GM21447 (cell line): ENCODE results near the gene AUTS2.

Experiments used
- ATAC-seq: cut with Tn5 transposase; IDR thresholded peaks from one replicate; pipeline ENCODE4 v1.9.1; 2021; ENCODE audit not compliant: unreplicated experiment

Gene AUTS2

GRCh38 chr7:70432567-70433001, 834.3 kb downstream of the AUTS2 start:
- ATAC-seq: no peak

- ATAC-seq: no peak
These were observed 836.1 kb downstream of the AUTS2 start for GRCh38 chr7:70434376-70434775.

DNA sequence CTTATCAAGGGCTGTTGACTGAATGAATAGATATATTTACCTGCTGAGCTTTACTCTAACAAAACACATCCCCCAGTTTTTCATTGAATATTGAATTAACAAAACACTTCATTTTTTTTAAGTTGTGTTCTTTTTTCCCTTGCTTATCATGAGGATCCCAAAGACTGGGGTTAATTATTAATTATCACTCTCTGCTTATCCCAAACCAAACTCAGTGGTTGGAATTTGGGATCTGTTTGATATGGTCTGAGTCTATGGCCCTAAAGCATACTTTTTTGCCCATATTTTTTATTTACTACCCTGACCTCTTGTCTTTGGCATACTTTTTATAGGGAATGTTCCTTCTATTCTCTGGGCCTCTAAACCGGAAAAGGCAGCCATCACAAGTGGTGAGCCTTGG, 836.5 kb downstream of the AUTS2 start:
- ATAC-seq: no peak

- no peak for ATAC-seq
These were observed 837.4 kb downstream of the AUTS2 start for GRCh38 chr7:70435634-70436033.

DNA sequence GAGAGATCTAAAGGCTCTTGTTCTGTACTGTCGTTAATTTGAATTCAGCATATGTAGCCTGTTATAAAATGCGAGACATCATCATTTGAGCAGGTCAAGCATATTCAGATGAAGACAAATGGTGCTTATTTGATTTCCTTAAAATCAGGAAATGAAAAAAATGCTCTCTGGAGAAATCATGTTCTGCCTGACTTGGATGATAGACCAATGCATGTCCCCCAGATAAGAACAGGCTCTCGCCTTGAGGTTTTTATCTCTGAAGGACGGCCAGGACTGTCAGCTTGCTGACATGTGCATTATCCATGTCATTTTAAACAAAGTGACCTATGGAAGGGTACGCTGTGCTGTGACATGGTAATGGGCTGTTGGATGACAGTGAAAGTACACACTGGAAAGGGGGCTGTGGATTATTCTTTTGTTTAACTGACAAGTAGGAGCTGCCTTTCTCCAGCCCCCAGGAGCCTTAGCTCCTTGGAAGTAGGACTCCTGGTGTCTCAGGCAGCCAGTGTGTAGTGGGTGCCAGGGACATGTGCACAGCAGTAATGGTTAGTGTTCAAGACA, 838.6 kb downstream of the AUTS2 start:
- ATAC-seq: no peak

GRCh38 chr7:70439651-70440050, 841.4 kb downstream of the AUTS2 start:
- ATAC-seq: no peak

DNA sequence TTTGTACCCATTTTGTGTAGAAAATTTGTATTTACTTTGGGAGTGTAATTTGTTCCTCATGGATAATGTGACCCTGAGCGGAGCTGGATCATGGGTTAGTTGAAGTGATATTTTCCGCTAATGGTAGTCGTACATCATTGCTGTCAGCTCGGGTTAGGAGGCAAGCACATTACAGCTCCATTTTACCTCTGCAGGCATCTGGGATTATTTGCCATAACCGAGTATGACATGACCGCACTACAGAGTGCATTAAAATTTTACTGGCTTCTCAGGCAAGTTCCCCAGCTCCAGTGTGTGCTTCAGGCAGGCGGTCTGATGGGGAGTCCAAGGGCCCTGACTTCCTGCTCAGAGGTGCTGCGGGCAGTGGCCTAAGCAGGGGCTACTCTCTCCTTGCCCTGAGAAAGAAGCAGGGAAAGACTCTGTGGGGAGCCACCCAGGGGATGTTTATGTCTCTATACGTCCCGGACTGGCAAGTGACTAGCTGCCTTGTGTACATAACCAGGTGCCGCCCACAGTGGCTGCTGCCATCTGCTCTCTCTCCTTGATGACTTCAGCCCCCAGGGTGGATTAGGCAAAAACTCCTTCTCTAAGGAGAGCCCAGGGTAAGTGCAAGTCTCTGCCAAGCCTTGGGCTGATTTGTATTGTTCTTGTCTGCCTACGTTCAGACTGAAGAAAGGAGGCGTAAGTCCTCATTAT, 848.3 kb downstream of the AUTS2 start:
- no peak for ATAC-seq

- ATAC-seq: no peak
These were observed 850.1 kb downstream of the AUTS2 start for GRCh38 chr7:70448312-70448906.

- ATAC-seq: no peak
These were observed 852.5 kb downstream of the AUTS2 start for GRCh38 chr7:70450731-70451130.

DNA sequence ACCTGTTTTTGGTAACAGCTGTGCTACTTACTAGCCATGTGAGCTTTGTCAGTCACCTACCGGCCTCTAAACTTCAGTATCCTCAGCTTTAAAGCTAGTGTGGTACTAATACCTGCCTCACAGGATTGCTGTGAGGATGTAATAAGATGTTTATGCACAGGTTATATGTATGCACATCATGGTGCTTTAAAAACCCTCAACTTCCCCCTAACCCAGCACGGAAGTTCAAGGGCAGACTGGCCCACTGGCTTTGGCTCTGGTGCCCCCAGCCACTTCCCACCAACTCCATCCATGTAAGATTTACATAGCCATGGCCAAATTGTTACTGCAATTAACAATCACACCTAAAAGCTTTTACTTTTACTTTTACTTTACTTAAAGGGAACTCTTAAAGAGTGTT, 857.6 kb downstream of the AUTS2 start:
- no peak for ATAC-seq

GRCh38 chr7:70456719-70457118, 858.4 kb downstream of the AUTS2 start:
- peak; percentile 75 for ATAC-seq

DNA sequence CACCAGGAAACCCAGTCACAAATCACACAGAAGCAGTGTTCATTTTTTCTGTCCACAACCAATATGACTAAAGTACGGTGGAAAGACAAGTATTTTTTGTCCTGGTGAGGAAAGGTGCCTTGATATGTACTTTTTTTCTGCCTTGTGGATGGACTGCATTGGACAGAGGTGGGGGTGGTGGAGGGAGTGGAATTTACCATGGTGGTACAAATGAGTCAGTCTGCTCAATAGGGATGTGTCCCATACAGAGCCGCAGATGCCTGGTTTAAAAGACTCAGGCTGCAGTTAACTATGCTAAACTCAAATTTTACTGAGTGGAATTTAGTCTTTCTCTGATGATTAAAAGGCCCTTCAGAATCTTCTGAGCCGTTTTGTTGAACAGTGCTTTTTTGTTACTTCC, 859.2 kb downstream of the AUTS2 start:
- no peak for ATAC-seq

DNA sequence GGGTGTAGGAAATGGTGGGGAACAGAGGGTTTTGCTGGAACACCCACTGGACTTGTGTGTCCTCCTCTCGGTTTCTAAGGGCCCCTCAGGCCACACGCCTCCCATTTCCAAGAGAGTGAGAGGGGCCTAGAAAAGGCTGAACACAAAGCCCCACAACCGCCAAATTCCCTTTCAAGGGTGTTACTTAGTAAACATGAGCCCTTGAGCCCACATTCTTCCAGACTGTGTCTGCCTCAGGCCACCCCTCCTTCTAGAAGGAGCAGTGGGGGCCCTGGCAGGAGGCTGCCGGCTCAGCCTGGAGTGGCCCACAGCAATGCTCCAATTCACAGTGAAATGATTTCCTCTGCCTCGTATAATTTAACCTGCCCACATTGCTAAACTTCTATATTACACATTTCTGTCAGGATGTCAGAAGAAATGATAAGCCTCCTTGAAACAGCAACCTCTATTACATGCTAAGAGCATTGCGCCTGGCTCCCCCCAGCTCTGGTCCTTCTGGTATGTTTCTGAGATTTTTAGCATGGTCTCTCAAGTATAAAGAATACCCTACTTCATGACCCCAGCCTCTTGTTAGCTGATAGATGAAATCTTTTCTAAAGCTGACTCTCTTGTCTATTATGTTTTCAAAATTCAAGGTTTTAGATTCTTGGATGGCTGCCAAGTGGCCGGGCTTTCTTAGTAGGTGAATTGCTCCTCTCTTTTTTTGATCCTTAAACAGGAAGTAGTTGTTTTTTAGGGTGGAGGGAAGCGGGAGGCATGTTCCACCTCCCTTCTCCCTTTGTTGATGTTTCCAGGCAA, 859.8 kb downstream of the AUTS2 start:
- no peak for ATAC-seq

GRCh38 chr7:70458745-70459144, 860.5 kb downstream of the AUTS2 start:
- ATAC-seq: no peak

- ATAC-seq: no peak
These were observed 861.3 kb downstream of the AUTS2 start for GRCh38 chr7:70459546-70459945.

DNA sequence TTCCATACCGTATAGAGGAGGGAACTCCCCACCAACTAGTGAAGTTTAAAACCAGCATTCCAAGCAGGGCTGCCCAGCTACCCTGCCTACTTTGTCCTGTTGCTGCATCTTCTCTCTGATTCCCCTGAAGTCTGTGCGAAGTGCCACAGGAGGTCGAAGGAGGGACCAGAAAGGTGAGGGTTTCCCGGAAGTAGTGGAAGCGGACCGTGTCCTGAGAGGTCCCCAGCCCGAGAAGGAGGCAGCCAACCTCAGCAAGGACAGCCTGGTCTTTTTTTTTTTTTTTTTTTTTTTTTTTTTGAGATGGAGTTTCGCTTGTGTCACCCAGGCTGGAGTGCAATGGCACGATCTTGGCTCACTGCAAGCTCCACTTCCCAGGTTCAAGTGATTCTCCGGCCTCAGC, 861.8 kb downstream of the AUTS2 start:
- ATAC-seq: no peak

DNA sequence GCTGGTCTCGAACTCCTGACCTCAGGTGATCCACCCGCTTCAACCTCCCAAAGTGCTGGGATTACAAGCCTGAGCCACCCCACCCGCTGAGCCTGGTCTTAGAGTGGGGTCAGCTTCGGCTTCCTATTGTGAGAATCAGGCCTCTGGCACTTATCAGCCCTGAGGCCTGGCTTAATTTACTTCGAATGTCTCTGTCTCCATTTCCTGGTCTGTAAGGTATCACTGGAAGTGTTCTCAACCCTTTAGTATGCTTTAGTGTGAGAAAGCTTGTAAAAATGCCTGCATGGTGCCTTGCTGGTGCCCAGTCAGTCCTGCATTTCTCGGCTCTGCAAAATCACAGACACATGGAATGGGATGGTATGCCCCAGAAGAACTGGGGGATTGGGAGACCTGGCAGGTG, 862.3 kb downstream of the AUTS2 start:
- ATAC-seq: no peak

DNA sequence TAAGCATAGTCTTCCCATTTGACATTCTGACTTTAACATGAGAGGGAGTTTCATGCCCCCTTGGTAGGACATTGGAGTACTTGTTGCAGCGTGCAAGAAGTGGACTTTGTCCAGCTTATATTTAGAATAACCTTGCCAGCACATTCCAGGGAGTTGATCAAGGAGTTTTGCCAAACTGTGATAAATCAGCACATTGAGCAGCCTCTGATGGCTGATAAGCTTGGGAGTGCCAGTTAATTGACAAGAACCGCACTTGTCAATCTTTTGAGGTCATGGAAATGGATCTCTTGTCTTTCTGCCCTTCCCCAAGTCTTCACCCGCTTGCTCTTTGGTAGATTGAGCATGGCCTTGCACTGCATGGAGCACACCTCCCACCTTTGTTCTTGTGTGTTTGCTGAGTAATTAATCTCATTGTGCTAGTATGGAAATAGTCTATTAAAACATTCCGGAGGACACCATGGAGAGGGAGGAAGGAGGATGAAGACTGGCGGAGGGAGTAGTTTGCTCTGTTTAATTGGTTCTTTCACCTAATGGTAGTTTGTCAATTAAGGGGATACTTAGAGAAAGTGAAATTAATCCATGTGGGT, 865.2 kb downstream of the AUTS2 start:
- ATAC-seq: no peak

DNA sequence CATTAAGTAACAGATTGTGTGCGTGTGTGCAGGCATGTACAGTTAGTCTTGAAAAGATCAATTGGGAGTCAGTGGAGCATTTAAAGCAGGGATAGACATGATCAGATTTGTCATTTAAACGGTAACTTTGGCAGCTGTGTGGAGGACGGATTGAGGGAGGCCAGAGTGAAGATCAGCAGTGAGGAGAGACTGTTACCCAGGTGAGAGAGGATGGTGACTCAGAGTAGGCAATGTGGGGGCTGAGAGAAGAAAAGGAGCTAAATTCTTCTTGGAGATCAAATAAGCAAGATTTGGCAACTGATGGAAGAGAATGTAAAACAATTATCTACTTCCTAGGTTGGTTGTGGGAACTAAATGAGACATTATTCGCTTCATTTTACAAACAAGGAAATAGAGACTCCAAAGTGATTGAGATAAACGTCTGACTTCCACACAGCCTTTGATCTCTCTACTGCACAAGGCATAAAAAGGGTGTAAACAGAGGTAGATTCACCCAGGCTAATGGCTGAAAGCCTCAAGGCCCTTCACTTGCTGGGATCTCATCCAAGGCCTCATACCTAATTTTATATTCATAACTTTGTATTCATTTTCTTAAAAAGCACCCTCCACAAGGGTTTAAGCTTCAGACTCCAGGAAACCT, 868.6 kb downstream of the AUTS2 start:
- no peak for ATAC-seq

- no peak for ATAC-seq
These were observed 872.5 kb downstream of the AUTS2 start for GRCh38 chr7:70470746-70471145.
